Putamen (tissue), 1 donor: ENCODE results near the gene PLD3.
"Not testable (repeated sequence)": the region's sequence is repeated elsewhere in the genome, so short reads cannot be mapped to it uniquely, and the experiment has no call there.

Source experiments
- DNase-seq: peaks from one replicate; pipeline ENCODE4 v3.0.0-alpha.2; 2016; ENCODE audit warnings: low spot score

Gene PLD3

GRCh38 chr19:40389404-40390083, 41.0 kb downstream of the PLD3 start:
- DNase-seq: no peak

GRCh38 chr19:40390084-40390742, 41.7 kb downstream of the PLD3 start, which contains the start of gene HIPK4:
Gene HIPK4, minus strand, starts transcription at chr19:40390181. Its CDS starts 279 bp downstream, at chr19:40389902.
- DNase-seq: no peak

- DNase-seq: no peak
Observed at GRCh38 chr19:40392123-40392522, 43.6 kb downstream of the PLD3 start.

GRCh38 chr19:40392894-40393517, 44.5 kb downstream of the PLD3 start:
- no peak for DNase-seq

- no peak for DNase-seq
Observed at GRCh38 chr19:40393894-40394815, 45.7 kb downstream of the PLD3 start.

GRCh38 chr19:40394816-40395210, 46.3 kb downstream of the PLD3 start:
- no peak for DNase-seq

GRCh38 chr19:40395956-40396355, 47.5 kb downstream of the PLD3 start:
- DNase-seq: no peak

GRCh38 chr19:40396886-40397567, 48.5 kb downstream of the PLD3 start:
- DNase-seq: no peak

- DNase-seq: no peak
Observed at GRCh38 chr19:40397568-40397906, 49.0 kb downstream of the PLD3 start.

GRCh38 chr19:40398417-40399131, 50.1 kb downstream of the PLD3 start:
- DNase-seq: peak; percentile 34

- no peak for DNase-seq
Observed at GRCh38 chr19:40400559-40400958, 52.1 kb downstream of the PLD3 start.

GRCh38 chr19:40403262-40403984, 54.9 kb downstream of the PLD3 start:
- no peak for DNase-seq

- no peak for DNase-seq
Observed at GRCh38 chr19:40407714-40408597, 59.5 kb downstream of the PLD3 start.

GRCh38 chr19:40408598-40408925, 60.1 kb downstream of the PLD3 start:
- DNase-seq: not testable (repeated sequence)

GRCh38 chr19:40410030-40410389, 61.5 kb downstream of the PLD3 start:
- no peak for DNase-seq

- DNase-seq: no peak
Observed at GRCh38 chr19:40411125-40411842, 62.8 kb downstream of the PLD3 start.

- DNase-seq: no peak
Observed at GRCh38 chr19:40411958-40412499, 63.5 kb downstream of the PLD3 start.

- no peak for DNase-seq
Observed at GRCh38 chr19:40412866-40413265, 64.4 kb downstream of the PLD3 start.
